NCI-H226 (cell line): ENCODE data around the gene CBX8.
"Not testable (repeated sequence)": the region's sequence is repeated elsewhere in the genome, so short reads cannot be mapped to it uniquely, and the experiment has no call there.

Experiments
- DNase-seq: peaks from one replicate; pipeline ENCODE4 v3.0.0-alpha.2; 2015

The CBX8 gene

DNA sequence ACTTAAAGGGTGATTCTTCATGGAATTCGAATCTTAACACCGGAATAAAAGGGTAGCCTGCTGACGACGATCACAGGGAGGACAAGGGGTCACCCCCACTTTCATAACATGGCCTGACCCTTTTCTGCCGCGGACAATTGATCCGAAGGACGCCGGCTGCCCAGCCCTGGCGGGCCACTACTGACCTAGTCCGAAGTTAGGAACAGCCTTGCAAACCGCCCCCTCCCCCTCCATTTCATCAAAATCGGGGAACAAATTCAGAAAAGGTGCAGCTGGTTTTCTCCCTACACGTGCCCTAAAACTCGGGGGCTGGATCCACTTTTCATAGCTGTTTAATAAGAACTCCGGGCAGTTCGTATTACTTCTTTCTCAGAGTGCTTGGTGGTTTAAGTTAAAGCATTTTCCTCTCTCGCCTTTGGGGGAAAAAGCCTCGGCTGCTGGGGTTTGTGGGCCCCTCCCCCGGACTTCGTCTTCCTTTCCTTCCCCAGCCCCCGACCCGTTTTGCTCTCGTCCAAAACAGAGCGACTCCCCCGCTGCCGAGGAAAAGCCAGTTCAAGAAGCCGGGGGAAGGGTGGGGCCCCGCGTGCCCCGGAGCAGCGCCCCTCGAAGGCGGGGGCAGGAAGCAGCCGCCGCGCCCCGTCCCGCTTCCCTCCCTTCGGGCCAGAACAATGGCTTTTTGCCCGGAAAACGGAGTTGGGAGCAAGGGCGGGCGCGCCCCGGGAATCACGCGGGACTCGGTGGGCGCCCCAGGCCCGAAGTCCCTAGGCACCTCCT lies 19.6 kb downstream of the CBX8 start:
- DNase-seq: peak; percentile 44

DNA sequence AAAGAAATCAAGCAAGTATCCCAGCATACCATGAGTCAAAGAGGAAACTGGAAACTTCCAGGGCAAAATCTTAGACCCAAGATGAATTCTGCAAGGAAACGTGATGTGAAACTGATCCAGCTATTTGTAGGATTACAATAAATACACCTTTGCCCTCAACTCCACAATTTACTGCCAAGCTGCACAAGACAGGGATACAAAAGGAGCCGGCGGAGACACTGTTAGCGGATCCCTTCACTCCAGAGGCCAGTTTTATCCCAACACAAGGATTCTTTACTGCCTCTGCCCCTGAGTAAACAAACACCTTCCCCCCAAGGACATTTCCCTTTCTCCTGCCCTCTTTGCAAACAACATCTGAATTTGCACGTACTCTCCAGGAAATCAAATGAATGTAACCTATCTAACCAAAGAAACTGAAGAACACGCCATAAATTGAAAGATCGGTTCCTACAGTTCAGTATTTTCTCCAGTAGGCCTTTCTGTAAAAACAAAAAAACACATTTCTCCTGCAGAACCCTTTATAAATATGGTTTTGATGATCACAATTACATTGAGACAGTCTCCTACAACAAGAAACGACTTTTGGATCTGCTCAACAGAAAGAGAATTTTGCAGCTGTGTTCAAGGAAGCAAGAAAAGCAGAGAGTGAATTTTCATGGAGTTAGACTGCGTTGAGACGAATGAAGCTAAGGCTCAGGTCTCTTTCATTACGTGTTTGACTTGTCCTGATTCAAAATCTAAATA lies 20.3 kb downstream of the CBX8 start:
- no peak for DNase-seq

DNA sequence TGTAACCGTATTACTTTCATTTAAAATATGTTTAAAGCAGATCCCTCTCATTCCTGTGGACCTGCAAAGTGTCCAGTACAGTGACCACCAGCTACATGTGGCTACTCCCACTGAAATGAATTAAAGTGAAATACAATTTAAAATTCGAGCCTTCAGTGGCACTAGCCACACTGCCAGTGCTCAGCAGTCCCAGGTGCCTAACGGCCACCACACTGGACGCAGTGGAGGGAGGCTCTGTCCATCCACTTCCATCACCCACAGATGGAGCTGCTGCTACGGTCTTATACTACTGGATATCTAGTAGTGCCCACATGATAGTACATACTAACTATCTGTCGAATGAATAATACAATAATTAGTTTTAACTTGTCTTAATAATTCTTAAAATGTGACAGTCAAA lies 21.2 kb downstream of the CBX8 start:
- no peak for DNase-seq

DNA sequence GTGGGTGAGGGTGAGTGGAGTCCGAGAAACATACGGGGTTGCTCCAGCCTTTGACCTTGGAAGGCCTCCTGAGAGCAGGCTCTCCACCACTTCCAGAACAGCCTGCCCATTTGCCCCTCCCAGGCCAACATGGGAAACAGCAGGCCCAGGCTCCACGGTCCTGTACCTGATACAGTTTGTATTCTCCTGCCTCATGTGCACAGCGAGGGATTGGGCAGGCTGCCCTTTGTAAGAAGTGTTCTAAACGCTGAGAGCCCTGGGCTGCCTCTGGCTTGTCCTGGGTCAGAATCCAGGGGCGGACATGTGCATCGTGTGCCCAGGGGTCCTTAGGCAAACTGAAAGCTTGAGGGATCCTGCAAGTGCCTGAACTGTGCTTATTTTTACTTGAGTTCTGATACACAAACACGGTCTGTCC lies 22.3 kb downstream of the CBX8 start:
- DNase-seq: no peak

DNA sequence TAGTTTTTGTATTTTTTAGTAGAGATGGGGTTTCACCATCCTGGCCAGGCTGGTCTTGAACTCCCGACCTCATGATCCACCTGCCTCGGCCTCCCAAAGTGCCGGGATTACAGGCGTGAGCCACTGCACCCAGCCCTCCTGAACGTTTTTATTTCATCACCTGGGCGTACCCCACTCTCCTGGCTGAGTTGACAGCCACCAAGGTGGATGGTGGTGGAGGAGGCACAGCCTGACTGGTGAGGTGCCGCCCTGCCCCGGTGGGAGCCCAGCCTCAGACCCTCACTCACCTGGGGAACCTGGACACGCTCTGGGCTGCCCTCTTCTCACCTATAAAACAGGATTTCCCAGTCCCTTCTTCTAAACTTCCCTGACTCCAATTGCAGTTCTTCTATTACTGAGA lies 24.2 kb downstream of the CBX8 start:
- DNase-seq: not testable (repeated sequence)

DNA sequence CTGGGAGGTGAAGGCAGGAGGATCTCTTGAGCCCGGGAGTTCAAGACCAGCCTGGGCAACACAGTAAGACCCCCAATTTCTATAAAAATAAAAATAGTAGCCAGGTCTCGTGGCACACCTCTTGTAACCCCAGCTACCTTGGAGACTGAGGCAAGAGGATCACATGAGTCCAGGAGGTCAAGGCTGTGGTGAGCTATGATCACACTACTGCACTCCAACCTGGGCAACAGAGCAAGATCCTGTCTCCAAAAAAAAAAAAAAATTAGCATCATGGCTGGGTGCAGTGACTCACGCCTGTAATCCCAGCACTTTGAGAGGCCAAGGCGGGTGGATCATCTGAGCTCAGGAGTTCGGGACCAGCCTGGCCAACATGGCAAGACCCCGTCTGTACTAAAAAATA lies 25.6 kb downstream of the CBX8 start:
- DNase-seq: no peak

DNA sequence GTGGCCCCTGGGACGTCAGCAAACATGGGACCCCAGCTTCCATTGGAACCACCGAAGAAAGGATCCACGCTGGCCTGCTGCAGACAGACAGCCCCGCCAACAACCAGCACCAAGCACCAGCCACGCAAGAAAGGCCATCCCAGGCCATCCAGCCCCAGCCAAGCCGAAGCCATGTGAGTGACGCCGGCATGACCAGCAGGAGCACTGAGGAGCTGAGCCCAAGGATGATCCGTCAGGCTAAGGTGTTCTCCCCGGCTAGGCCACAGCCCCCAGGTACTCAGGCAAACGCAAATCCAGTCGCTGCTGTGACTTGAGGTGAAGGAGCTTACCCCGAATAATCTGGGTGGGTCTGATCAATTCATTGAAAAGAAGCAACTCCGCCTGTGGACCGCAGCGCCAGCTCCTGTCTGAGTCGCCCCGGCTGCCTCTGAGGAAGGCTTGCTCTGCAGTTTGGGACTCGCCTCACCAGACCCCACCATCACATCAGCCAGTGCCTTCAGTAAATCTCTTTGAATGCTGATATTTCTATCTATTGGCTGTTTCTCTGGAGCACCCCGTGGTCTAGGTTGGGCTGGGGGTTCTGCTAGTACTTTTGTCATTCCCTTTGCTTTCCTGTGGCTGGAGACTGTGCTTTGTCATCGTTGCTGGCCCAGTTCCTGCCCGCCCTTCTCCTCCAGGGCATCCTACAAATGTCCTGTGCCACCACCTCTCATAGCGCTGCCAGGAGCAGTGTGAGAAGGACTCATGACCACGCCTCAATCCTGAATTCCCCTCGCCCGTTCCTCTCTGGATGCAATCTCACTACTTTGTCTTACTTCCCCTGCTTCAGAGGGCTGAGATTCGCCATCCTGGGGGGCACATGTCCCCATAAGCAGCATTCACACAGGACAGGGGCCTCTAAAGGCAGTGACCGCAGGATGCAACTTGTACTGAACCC lies 27.0 kb downstream of the CBX8 start:
- DNase-seq: no peak

DNA sequence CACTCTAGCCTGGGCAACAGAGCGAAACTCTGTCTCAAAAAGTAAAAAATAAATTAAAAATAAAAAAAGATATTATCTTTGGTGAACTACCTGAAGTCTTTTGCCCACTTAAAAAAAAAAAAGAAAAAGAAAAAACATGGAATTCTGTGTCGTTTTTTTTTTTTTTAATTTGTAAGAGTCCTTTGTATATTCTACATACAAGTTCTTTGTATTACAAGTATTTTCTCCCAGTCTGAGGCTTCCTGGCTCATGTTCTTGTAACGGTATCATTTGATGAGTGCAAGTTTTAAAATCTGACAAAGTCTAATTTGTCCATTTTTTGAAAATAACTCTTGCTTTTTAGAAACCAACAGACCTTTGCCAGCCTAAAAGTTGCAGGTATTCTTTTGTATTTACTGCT lies 31.2 kb downstream of the CBX8 start:
- DNase-seq: no peak

DNA sequence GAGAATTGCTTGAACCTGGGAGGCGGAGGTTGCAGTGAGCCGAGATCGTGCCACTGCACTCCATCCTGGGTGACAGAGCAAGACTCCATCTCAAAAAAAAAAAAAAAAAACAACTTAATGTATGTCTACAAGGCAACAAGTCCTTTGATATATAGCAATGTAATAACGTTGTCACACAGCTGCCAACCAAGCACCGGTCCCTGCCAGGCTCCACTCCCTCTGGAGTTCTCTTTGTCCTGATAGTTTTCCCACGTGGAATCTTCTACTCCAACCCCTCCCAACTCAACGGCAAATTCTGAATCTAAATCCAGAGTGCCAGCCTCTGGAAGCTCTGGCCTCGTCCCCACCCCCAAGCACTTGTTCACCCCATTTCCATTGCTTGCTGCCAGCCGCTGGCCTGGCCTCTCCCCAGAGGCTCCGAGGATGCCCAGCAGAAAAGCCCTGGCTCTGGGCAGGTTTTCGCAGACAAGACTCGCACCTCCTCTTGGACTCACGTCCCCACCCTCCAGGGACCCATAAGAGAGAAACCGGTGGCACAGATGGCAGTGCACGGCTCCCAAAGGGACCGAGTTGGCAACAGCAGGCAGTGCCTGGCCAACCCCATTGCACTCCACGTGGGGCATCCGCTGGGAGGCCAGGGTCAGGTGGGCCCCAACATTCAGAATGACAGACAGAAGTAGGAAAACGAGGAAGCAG lies 34.8 kb downstream of the CBX8 start:
- DNase-seq: no peak

DNA sequence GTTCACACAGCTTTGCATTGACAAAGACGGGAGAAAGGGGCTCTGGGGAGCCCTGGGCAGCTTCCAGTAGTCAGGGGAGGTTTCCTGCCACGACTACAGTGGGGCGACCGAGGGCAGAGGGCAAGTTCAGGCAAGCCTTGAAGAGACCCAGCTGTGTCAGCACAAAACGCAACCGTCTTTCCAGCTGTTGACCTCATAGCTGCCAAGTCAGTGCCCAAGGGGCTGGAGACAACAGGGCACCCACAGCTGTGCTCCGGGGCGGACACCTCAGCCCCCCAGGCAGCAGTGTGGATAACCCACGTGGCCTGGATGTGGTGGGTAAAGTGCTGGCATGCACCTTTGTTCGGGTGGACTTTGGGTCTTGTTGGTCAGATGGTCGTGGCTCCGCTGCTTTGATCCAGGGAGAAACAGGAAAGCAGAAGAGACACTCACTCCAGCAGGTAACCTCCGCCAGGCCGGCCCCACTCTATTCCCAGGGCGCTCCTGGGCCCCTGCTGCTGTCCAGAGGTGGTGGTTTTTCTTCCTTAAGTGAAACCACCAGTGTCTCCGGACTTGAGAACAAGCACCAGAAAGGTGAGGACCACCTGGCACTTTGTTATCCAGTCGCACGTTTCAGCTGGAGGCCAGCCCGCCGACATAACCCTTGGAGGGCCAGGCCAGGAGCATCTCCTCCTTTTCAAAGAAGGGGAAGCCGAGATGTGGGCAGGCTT lies 36.5 kb downstream of the CBX8 start:
- DNase-seq: no peak

DNA sequence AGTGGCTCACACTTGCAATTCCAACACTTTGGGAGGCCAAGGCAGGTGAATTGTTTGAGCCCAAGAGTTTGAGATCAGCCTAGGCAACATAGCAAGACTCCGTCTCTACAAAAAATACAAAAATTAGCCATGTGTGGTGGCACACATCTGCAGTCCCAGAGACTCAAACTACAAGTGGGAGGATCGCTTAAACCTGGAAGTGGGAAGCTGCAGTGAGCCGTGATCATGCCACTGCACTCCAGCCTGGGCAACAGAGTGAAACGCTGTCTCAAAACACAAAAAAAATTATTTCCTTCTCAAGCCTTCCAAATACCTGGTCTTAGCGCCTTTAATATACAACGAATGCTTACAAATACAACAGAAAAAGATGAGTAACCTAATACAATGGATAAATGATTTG lies 38.6 kb downstream of the CBX8 start:
- no peak for DNase-seq

DNA sequence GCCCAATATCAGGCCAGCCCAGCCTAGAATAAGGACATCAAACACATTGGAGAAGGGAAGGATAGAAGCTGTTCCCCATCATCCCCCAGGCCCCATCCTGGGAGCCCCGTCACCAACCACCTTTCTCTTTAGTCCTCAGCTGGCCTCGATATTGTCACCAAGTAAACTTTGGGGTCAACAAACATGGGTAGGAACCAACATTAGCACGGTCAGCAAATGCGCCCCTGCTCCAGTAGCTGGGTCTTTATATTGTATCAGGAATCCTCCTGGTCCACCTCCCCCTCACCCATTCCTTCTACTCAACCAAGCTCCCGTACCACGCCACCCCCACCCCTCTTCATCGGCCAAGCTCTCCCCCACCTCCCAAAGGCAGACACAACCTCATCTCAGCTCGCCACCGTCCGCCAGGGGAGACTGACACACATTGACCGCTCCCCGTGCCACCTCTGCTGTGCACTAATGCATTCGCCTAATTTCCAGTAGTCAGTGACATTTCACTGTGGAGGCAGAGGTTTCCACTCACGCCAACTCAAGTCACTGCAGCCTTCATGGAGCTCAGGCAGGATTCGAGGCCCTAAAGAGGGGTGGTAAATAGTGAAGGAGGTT lies 39.6 kb downstream of the CBX8 start:
- no peak for DNase-seq

DNA sequence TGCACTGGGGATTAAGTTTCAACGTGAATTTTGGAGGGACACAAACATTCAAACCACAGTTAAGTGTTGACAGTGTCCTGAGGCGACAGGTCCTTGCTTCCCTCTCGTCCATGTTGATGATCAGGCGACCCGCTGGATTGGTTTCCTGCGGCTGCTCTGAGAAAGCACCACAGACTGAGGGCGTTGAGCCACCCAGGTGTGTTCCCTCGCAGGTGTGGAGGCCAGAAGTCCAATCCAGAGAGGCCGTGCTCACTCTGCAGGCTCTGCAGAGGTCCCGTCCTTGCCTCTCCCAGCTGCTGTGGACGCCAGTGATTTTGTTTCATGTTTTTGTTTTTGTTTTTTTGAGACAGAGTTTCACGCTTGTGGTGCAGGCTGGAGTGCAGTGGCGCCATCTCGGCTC lies 41.3 kb downstream of the CBX8 start:
- DNase-seq: no peak

DNA sequence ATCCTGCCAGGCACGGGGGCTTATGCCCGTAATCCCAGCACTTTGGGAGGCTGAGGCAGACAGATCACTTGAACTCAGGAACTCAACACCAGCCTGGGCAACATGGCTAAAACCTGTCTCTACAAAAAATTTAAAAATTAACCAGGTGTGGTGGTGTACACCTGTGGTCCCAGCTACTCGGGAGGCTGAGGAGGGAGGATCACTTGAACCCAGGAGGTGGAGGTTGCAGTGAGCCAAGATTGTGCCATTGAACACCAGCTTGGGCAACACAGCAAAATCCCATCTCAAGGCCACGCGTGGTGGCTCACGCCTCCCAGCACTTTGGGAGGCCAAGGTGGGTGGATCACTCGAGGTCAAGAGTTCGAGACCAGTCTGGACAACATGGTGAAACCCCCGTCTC lies 42.0 kb downstream of the CBX8 start:
- not testable (repeated sequence) for DNase-seq

DNA sequence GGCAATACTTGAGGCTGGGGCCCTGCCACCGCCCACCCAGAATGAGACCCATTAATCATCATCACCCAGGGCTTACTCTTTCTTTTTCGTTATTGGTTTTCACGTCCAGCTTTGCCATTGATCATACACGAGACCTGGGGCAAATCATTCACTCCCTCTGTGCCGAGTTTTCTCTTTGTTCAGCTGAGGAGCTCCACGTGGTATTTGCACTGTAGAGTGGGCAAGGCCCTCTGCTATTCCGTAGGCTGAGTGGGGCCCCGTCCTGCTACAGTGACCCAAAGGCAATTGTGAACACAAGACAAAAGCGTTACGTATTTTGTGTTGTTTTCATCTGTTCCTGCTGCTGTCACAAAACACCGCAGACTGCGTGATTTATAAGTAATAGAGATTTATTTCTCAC lies 42.5 kb downstream of the CBX8 start:
- no peak for DNase-seq

DNA sequence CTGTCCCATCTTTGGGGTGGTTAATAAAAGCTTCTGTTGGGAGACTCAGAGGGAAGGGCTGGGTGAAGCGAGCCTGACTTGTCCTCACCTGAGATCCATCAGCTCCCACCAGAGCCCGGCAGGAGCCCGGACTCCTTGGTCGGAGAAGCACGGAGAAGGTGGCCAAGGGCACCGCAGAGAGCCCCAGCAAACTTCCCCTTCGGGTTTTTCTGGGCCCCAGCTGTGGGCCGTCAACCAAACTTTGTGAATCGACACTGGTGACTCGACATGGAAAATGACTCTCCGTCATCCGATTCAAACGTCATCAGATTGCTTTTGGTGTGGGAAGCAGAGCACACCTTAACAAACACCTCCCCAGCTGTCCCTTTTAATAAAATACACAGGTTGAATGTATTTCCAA lies 44.7 kb downstream of the CBX8 start:
- no peak for DNase-seq

DNA sequence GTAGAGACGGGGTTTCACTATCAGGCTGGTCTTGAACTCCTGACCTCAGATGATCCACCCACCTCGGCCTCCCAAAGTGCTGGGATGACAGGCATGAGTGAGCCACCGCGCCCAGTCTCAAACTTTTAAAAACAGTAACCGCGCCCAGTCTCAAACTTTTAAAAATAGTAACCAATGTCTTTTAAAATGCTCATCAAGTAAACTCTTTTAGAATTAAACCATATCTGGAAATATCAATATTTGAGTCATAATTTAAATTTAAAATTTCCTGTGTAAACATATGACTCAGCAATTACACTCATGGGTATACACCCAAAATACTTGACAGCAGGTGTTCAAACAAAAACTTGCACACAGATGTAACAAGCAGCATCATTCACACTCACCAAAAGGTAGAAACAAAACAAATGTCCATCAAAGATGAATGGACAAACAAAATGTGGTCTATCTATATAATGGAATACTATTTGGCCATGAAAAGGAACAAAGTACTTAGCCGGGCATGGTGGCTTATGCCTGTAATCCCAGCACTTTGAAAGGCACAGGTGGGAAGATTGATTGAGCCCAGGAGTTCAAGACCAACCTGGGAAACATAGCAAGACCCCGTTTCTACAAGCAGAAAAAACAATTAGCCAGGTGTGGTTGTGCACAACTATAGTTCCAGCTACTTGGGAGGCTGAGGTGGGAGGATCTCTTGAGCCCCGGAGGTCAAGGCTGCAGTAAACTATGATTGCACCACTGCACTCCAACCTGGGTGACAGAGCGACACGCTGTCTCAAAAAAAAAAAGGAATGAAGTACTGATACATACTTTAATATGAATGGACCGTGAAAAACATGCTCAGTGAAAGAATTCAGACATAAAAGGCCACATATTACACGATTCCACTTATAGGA lies 46.0 kb downstream of the CBX8 start:
- DNase-seq: no peak

DNA sequence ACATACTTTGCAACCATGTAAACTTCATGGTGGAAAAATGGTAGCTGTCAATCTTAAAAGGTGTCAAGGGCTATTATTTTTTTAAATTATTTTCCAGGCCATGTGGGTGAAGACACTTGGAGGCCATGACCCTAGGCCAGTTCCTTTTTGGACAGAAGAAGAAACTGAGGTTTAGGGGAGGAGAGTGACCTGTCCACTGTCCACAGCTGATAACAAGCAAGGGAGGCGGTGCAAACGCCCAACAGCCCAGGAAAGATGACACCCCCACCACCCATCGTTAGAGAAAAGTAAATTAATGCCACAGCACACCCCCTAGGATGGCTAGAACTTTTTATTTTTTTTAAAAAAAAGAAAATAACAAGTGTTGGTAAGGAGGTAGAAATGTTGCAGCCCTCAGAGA lies 46.9 kb downstream of the CBX8 start:
- no peak for DNase-seq

DNA sequence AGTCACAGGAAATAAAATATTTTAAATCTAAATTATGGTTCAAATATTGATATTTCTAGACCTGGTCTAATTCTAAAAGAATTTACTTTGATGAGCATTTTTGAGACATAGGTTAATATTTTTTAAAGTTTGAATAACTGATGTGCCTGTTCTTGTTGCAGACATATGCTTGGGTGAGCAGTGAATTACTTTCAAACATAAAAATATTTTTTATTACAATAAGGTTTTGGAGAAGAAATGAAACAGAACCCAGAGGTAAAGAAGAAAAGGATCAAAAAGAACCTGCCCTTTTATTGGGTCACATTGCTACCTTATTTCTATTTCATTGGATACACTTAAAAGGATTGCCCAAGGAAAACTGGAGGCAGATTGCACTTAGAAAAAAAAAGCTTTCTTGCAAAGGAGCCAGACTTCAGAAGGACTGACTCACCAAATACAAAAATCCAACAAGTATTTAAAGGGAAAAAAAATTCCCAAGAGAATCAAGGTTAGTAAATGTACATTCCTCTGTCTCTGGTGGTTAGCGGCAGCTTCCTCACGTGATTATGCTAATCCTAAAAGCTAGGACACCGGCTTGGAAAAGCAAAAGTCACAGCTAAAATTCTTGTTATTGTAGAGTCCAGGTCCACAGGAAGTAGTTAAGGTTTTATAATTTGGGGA lies 47.6 kb downstream of the CBX8 start:
- peak; percentile 66 for DNase-seq
